BE2C (cell line): ENCODE data around the gene TRPM8.

ENCODE experiments used
- DNase-seq: peaks from one replicate; pipeline ENCODE4 v3.0.0-alpha.2; 2020
- H3K27me3 ChIP-seq: fragments of 250-450 bp; sonication (Bioruptor Pico); 2 replicates; pipeline ENCODE4 v1.5.1; 2020; ENCODE audit warnings: mild to moderate bottlenecking
- H3K36me3 ChIP-seq: fragments of 250-450 bp; sonication (Bioruptor Pico); 2 replicates; pipeline ENCODE4 v1.5.1; 2020; ENCODE audit warnings: mild to moderate bottlenecking
- H3K4me1 ChIP-seq: fragments of 250-450 bp; sonication (Bioruptor Pico); 2 replicates; pipeline ENCODE4 v1.5.1; 2020
- H3K4me3 ChIP-seq: 2 replicates; pipeline ENCODE4 v1.5.1; 2011; ENCODE audit warnings: low read depth, low read length
- H3K9me3 ChIP-seq: fragments of 250-450 bp; sonication (Bioruptor Pico); 2 replicates; pipeline ENCODE4 v1.5.1; 2020
- TF ChIP-seq, protein P1 (sequence below): IDR thresholded peaks from 2 replicates; pipeline ENCODE4 v1.5.1; 2012; ENCODE audit warnings: mild to moderate bottlenecking, low read depth, low read length

Gene TRPM8

DNA sequence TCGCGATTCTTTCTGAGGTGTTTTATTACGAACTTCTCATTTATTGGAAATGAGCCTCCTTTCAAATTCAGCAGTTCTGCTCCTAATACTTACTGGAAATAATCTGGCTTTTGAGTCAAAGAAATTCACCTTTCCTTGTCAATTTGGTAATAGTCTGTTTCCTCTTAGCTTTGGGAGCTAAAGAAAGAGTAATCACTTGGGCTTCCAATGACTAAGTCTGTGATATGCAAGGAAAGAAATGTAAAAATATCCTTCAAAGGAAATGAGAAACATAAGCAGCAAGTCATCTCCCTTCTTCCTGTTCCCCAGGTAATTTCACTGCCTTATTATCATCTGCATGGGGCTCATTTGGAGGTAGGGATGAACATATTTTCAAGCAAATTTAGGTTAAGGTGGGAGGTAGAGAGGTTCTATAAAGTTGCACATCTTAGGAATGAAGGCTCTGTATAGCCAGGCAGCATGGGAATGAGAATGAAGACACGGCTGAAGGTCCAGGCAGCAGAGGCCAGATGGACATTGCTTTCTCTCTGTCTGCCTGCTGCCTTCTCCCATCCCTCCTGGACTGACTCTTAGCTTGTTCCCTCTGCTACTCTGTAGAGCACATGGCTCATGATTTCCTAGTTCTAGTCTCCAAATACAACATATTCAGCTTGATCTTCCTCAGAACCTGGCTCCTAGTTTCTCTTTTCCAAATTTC, 134.3 kb downstream of the TRPM8 start:
- Histone ChIP-seq H3K4me3 (no peak overlapping the region), H3K9me3 (no peaks in the 10 kb centered on the region), H3K36me3 (no peaks in the 10 kb centered on the region), H3K27me3 (no peaks in the 10 kb centered on the region), H3K4me1 (no peaks in the 10 kb centered on the region)
- TF ChIP-seq, protein P1, sequence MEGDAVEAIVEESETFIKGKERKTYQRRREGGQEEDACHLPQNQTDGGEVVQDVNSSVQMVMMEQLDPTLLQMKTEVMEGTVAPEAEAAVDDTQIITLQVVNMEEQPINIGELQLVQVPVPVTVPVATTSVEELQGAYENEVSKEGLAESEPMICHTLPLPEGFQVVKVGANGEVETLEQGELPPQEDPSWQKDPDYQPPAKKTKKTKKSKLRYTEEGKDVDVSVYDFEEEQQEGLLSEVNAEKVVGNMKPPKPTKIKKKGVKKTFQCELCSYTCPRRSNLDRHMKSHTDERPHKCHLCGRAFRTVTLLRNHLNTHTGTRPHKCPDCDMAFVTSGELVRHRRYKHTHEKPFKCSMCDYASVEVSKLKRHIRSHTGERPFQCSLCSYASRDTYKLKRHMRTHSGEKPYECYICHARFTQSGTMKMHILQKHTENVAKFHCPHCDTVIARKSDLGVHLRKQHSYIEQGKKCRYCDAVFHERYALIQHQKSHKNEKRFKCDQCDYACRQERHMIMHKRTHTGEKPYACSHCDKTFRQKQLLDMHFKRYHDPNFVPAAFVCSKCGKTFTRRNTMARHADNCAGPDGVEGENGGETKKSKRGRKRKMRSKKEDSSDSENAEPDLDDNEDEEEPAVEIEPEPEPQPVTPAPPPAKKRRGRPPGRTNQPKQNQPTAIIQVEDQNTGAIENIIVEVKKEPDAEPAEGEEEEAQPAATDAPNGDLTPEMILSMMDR, result no peak
- no peak for DNase-seq

DNA sequence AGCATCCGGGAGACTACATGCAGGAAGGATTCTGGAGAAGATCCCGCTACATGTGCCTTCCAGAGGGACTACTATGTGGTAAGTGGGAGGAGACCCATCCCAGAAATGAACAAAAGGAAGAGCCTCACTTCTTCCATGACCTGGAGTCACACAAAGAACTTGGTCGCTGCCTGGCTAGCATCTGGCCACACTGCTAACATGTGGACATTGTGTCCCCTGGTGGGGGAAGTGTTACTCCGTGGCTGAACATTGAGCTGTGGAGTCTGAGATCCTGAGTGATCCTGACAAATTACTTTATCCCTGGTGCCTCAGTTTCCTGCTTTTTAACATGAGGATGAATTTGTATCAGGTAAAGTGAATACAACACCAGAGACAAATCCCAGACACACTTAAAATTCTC, 141.7 kb downstream of the TRPM8 start:
- Histone ChIP-seq H3K4me3 (no peak overlapping the region), H3K9me3 (no peaks in the 10 kb centered on the region), H3K36me3 (no peaks in the 10 kb centered on the region), H3K27me3 (no peaks in the 10 kb centered on the region), H3K4me1 (no peaks in the 10 kb centered on the region)
- DNase-seq, result no peak
- TF ChIP-seq, protein P1, result 0 out of 2 replicates have a peak, but pooled peaks have one; percentile 2

DNA sequence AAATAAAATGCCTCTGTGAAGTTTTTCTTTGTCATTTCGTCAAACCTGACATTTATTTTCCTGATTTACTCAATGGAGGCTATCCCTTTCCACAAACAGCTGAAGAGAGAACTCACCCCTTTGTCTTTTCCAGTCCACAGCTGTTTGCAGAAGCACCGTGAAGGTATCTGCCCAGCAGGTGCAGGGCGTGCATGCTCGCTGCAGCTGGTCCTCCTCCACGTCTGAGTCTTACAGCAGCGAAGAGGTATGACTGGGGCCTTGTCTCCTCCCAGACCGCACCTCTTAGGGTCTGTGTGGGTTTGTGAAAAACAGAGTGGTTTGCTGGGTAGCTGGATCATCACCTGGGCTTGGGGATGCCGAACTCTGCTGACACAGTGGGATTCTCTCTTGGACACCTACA, 143.1 kb downstream of the TRPM8 start:
- Histone ChIP-seq H3K4me3 (no peak overlapping the region), H3K4me1 (no peaks in the 10 kb centered on the region), H3K36me3 (no peaks in the 10 kb centered on the region), H3K27me3 (no peaks in the 10 kb centered on the region), H3K9me3 (no peaks in the 10 kb centered on the region)
- TF ChIP-seq, protein P1, result no peak
- no peak for DNase-seq

DNA sequence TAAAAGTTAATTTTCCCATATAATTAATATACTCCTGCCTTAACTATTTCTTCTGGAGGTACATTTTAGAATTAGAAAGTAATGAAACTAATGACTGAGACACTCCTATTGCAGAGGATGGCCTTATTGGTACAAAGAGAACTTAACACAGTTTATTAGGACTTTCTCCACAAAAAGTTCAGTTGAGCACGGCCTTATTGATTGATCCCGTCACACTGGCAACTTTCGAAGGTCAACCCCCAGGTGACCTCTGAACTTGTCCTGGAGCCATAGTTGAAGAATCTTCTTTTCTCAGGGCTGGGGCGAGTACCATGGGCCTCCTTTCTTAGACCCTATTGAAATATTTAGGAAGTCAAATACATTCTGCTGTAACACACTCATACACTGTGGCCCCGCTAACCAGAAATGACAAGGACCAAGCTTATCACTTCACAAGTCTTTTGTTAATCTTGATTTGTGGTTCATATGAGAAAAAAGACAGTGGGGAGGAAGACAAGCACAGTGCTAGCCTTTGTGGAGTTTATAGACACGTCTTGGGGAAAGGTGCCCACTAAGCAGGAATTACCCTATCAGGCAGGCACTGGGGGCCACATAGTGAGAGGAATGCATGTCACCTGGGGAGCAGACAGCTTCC, 144.6 kb downstream of the TRPM8 start:
- TF ChIP-seq, protein P1, result no peak
- DNase-seq, result no peak
- no peaks in the 10 kb centered on the region for H3K9me3 ChIP-seq
- no peaks in the 10 kb centered on the region for H3K27me3 ChIP-seq
- no peaks in the 10 kb centered on the region for H3K36me3 ChIP-seq
- H3K4me1 ChIP-seq, result no peaks in the 10 kb centered on the region
- H3K4me3 ChIP-seq, result no peak overlapping the region

DNA sequence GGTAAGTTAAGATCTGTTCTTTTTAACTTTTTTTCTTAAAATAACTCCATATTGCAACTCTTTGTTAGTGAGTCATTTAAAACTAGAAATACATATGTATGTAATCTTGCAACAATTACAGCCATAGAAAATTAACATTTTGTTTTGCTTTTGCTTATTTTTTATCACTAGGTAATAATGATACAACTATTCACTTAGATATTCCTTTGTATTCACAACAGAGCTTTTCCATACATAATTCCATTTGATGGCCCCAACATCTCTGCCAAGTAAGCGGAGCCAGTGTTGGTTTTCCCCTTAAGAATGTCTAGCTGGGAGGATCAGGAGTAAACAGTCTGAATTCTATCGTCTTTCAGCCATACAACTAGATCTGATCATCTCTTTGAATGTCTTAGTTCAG, 149.4 kb downstream of the TRPM8 start:
- H3K9me3 ChIP-seq, result no peaks in the 10 kb centered on the region
- no peaks in the 10 kb centered on the region for H3K4me1 ChIP-seq
- TF ChIP-seq, protein P1, result no peak

More for the DNA sequence above, 149.4 kb downstream of the TRPM8 start:
- no peak for DNase-seq
- H3K27me3 ChIP-seq, result no peaks in the 10 kb centered on the region
- H3K4me3 ChIP-seq, result no peak overlapping the region
- H3K36me3 ChIP-seq, result no peaks in the 10 kb centered on the region
